ENCODE measurements around the gene ZNF683.

ZNF683 gene

DNA sequence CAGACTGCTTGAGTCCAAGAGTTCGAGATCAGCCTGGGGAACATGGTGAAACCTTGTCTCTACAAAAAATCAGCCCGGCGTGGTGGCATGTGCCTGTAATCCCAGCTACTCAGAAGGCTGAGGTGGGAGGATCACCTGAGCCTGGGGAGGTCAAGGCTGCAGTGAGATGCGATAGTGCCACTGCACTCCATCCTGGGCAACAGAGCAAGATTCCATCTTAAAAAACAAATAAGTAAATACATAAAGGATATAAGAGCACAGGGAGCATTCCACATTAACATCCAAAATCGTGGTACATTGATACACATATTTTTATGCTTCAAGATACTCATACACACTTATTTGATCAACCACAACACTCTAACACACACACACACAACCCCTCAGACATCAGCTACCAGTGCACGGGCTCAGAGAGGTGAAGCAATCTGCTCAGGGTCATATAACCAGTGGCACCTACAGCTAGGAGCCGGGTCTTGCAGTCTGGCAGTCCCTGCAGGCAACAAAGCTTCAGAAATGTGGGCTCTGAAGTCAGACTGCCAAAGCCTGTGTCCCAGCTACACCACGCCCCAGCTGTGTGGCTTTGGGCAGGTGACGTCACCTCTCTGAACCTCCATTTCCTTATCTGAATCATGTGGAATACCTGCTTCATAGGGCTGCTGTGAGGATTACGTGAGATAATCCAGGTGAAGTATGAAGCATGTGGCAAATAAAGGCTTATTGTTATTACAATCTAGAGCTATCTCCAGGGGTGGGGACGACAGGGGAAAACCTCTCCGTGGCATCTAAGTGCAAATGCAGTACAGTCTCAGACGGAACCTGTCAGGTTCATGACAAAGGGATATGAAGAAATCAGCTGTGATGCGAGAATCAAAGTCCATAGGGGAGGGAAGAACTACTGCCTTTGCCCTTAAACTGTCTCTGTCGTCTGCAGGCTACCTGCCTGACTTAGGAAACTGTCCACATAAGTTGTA is 13.9 kb downstream of the ZNF683 start:
- peak; percentile 92 for DNase-seq (ENCODE audit: low spot score)

- no peak for DNase-seq (ENCODE audit: low spot score)
Observed at GRCh38 chr1:26357121-26357602, 15.4 kb downstream of the ZNF683 start.

GRCh38 chr1:26356106-26356505 is 16.4 kb downstream of the ZNF683 start:
- no peak for DNase-seq (ENCODE audit: low spot score)

GRCh38 chr1:26354972-26355371 is 17.6 kb downstream of the ZNF683 start:
- no peak for DNase-seq (ENCODE audit: low spot score)

GRCh38 chr1:26353976-26354820 is 18.4 kb downstream of the ZNF683 start, which contains the start of gene CRYBG2:
Gene CRYBG2 (minus strand): TSS chr1:26354130. CDS start chr1:26346657, 7,473 bp downstream.
- no peak for DNase-seq (ENCODE audit: low spot score)

DNA sequence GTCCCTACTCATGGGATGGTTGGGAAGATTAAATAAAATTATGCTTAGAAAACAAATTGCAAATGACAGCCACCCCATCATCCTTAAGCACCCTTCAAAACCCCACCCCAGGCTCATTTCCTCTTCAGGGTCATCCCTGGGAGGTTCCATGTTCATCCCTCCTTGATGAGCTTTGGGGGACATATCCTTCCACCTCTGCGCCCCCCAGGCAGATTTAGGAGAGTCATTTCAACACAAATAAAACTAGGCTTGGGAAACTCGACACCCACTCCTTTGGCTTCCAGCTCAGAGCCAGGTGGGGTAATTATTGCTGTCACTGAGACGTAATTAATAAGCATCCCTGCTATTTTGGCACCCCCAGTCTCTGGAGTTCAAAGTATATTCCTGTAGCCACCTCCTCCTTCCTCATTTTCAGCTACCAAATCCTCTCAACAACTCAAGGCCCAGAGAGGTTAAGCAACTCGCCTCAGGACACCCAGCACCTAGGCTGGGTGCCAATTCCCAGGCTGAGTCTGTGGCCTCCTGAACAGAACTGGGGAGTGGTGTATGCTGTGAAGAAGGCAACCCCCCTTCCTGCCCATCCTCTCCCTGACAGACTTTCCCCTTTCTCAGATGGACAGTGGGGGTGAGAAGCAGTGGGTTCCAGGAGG is 19.2 kb downstream of the ZNF683 start:
- no peak for DNase-seq (ENCODE audit: low spot score)

GRCh38 chr1:26352338-26352679 is 20.2 kb downstream of the ZNF683 start:
- no peak for DNase-seq (ENCODE audit: low spot score)

DNA sequence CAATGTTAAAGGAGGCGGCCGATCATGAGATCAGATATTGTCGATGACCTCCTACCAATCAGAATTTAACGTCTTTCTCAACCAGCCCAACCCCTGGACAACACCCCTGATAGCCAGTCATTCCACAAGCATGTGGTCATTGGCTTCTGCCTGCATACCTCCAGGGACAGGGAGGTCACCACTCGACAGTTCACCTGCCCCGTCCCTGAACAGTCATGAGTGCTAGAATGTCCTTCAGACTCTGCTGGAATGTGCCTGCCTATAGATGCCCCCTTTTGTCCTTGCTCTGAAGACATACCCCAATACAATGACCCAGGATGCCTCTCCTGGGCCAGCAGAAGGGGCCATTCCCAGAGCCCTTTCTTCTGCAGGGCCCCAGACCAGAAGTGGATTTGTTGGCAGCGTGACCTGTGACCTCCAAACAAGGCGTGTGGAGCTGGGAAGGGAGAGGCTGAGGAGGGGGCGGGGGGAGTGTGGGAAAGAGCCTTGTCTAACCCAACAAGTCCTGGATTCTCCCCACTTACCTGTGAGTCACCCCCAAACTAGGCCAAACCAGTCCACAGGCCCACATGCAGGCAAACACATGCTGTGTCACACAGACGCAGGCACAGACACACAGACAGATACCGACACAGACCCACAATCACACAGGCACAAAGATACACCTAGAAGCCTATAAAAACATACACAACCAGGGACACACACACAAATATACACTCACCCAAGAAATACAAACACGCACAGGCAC is 20.8 kb downstream of the ZNF683 start:
- DNase-seq (ENCODE audit: low spot score) = peak; percentile 84

- peak; percentile 81 for DNase-seq (ENCODE audit: low spot score)
Observed at GRCh38 chr1:26350701-26351589, 21.6 kb downstream of the ZNF683 start.

GRCh38 chr1:26350343-26350700 is 22.2 kb downstream of the ZNF683 start:
- no peak for DNase-seq (ENCODE audit: low spot score)

GRCh38 chr1:26349877-26350244 is 22.7 kb downstream of the ZNF683 start:
- no peak for DNase-seq (ENCODE audit: low spot score)

GRCh38 chr1:26349188-26349876 is 23.2 kb downstream of the ZNF683 start:
- DNase-seq (ENCODE audit: low spot score) = no peak

- DNase-seq (ENCODE audit: low spot score) = no peak
Observed at GRCh38 chr1:26346274-26347033, 26.1 kb downstream of the ZNF683 start.

- DNase-seq (ENCODE audit: low spot score) = no peak
Observed at GRCh38 chr1:26345718-26346117, 26.8 kb downstream of the ZNF683 start.

- DNase-seq (ENCODE audit: low spot score) = no peak
Observed at GRCh38 chr1:26344147-26344920, 28.2 kb downstream of the ZNF683 start.

DNA sequence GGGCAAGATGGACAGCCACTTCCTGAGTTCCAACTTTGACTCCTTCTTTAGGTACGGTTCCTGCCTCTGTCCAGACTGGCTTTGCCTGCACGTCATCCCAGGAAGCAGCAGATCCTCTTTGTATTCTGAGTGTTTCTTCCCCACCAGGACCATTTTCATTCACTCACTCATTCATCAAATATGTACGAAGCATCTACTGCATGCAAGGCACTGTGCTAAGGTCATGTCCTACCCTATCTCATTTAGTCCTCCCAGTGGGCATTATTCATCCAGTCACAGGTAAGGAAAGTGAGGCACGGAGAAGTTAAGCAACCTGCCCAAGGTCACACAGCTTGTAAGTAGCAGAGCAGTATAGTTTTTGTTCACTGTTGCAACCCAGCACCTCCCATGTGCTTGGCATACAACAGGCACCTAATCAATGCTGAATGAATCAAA is 32.5 kb downstream of the ZNF683 start:
- no peak for DNase-seq (ENCODE audit: low spot score)

- DNase-seq (ENCODE audit: low spot score) = no peak
Observed at GRCh38 chr1:26338670-26339069, 33.9 kb downstream of the ZNF683 start.

DNA sequence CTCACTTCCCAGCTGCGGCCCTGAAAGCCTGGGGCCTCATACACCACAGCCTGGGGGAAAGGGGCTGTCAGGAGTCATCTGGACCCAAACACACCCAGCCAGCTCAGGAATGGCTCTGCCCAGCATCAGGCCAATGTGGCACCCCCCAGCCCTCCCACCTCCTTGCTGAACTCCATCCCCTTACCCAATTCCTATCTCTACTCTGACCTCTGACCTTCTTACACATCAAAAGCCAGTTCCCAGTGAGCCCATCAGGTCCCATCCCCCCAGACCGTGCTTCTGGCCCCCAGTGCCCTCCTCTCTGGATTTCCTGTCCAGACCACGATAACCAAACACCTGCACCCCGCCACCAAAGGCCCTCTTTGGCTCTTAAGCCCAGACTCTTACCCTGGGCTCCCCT is 34.9 kb downstream of the ZNF683 start:
- DNase-seq (ENCODE audit: low spot score) = no peak

DNA sequence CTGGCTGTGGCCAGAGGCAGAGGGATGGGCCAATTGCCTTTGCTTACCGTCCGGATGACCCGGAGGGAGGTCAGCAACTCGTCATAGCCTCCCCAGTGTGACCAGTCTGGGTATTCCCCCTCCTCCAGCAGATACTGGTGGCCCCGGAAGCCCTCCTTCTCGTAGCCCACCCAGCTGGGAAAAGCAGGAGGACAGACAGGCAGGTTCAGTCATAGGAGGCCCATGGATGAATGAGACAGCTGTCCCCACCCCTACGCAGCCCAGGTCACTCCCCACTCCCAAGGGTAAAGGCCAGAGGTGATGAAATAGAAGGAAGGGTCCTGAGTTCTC is 35.4 kb downstream of the ZNF683 start:
- DNase-seq (ENCODE audit: low spot score) = no peak

All from HuH-7 (cell line).